Adrenal gland (tissue), 12 donors: ENCODE data around the gene STAT5B. TPM values are rescaled to one million over a fixed set of nuclear protein-coding genes. Genes with fewer than 3 reads are reported as not detected.

Source experiments
- DNase-seq, 7 donors: peaks; one replicate each; pipeline ENCODE4 v3.0.0-alpha.2; 2019 to 2020
- H3K27ac ChIP-seq, 5 donors: fragments of 200-600 bp; sonication (generic) in 4 of 5; 1 replicate in 3 of 5; 2 replicates in 2 of 5; pipeline versions ENCODE4 v1.5.1 to v1.8.0; 2016 to 2020; ENCODE audit warnings: mild to moderate bottlenecking in 1 of 5
- H3K27me3 ChIP-seq: fragments of 200-600 bp; 2 replicates; pipeline ENCODE4 v1.8.0; 2021
- H3K36me3 ChIP-seq, 2 donors: fragments of 200-600 bp; replicated peaks in 1 of 2; 1 replicate in 1 of 2; 2 replicates in 1 of 2; pipeline versions ENCODE4 v1.5.1 to v1.8.0; 2018 to 2022
- H3K4me1 ChIP-seq, 2 donors: fragments of 200-600 bp; replicated peaks in 1 of 2; 1 replicate in 1 of 2; 2 replicates in 1 of 2; pipeline versions ENCODE4 v1.5.1 to v1.8.0; 2018 to 2021
- H3K4me3 ChIP-seq, 4 donors: fragments of 200-600 bp; sonication (generic) in 3 of 4; one replicate each; pipeline ENCODE4 v1.5.1; 2016 to 2018
- H3K9me3 ChIP-seq, 3 donors: fragments of 200-600 bp; sonication (generic) in 1 of 3; replicated peaks in 1 of 3; 1 replicate in 2 of 3; 2 replicates in 1 of 3; pipeline versions ENCODE4 v1.5.1 to v1.8.0; 2016 to 2021
- CTCF ChIP-seq, 6 experiments: fragments of 450-650 bp in 4 of 6; fragments of 200-600 bp in 2 of 6; sonication (generic) in 1 of 6; IDR thresholded peaks; 1 replicate in 5 of 6; 2 replicates in 1 of 6; pipeline versions ENCODE4 v1.5.1 to v1.8.0; 2016 to 2021; ENCODE audit warnings: antibody characterized with exemption in 6 of 6, mild to moderate bottlenecking in 2 of 6, moderate library complexity in 1 of 6
- POLR2A ChIP-seq, 2 donors: fragments of 450-650 bp; IDR thresholded peaks; one replicate each; pipeline ENCODE4 v1.6.1; 2017; ENCODE audit warnings: antibody characterized with exemption in 2 of 2, mild to moderate bottlenecking in 2 of 2, moderate library complexity in 1 of 2
- WGBS, 4 donors: extraction: QIAGEN DNeasy Blood & Tissue Kit in 2 of 4; methylation state at CpG; one replicate each; pipeline versions ENCODE4 v1.1.5 to v1.1.7; 2013 to 2017; 5-methylcytosine and 5-hydroxymethylcytosine counted together
- intact Hi-C, 2 donors: fragments of 100-400 bp; cut with DNase I; formaldehyde crosslinking; loops; one replicate each; pipeline versions ENCODE4 v1.14.1 to v1.15.0; 2022 to 2023
- polyA plus RNA-seq, 3 donors: library from polyadenylated mRNA; stranded (reverse); fragments of 200-250 nt in 2 of 3; fragments of 350-450 nt in 1 of 3; fragmentation: Illumina TruSeq in 1 of 3; extraction: RNeasy Lipid Tissue Mini Kit (QIAGEN cat#74804) in 1 of 3; gene quantifications; one replicate each; pipeline ENCODE4 v1.2.3, GENCODE V29; 2013 to 2014
- total RNA-seq, 9 donors: library from RNA; depleted of rRNA in 4 of 9; stranded (reverse); fragments of >200 nt in 4 of 9; fragments of 120-200 nt in 1 of 9; fragmentation: NEBNext Ultra II Directional in 1 of 9; extraction: Animal tissue kit (Norgen Biotek cat#: 25700) in 1 of 9; gene quantifications; one replicate each; pipeline versions ENCODE4 v1.1.0 to v1.2.4, GENCODE V29; 2013 to 2023
- donor health status: healthy with polysubstance abuse.
- donor health status: Bipolar disorder and iron deficiency.
- donor health status: DM: yes; HTN: yes; CAD: no.
- donor health status: DM: no; HTN: no; CAD: no.
- donor health status: DM: no; HTN: no; CAD: no.
- donor health status: DM: yes; HTN: yes; CAD: no.

STAT5B gene
- total and polyA plus RNA-seq, 12 donors, result 30.3 to 128 (median 101) TPM

GRCh38 chr17:42275527-42276358 lies 448 bp downstream of the STAT5B start:
- 0 to 1% (median 0%) methylated on average over 21 to 81 of the region's 82 CpGs for WGBS, 4 donors
- intact Hi-C loops, result no loop called here
- H3K27me3 ChIP-seq, result no peaks in the 10 kb centered on the region
- peak overlapping the region; percentile 17 to 96 (median 91) for H3K27ac ChIP-seq
- no peaks in the 10 kb centered on the region for H3K9me3 ChIP-seq
- peaks cover 16 to 53% of the 10 kb centered on the region in 2 donors for H3K4me1 ChIP-seq
- no peaks in the 10 kb centered on the region for H3K36me3 ChIP-seq
- TF ChIP-seq POLR2A (IDR thresholded peaks at IDR 0.05) (peak; percentile 72 to 81), CTCF (IDR thresholded peaks at IDR 0.05) (no peak)
- peak overlapping the region in 3 of 4 donors; percentile 60 to 96 (median 66) for H3K4me3 ChIP-seq
- DNase-seq, result peak in 4 of 7 donors; percentile 24 to 66 (median 29)

- intact Hi-C loops, result no loop called here
Observed at GRCh38 chr17:42274812-42275526, 1.2 kb downstream of the STAT5B start.

GRCh38 chr17:42274253-42274542 lies 2.0 kb downstream of the STAT5B start:
- Histone ChIP-seq H3K4me1 (peaks cover 25 to 66% of the 10 kb centered on the region in 2 donors), H3K36me3 (no peaks in the 10 kb centered on the region), H3K27ac (peak overlapping the region in 2 of 5 donors; percentile 16 to 96), H3K4me3 (peak overlapping the region in 1 of 4 donors; percentile 96), H3K27me3 (no peaks in the 10 kb centered on the region), H3K9me3 (no peaks in the 10 kb centered on the region)
- intact Hi-C loops, result no loop called here
- no peak for DNase-seq
- no peak for TF ChIP-seq CTCF (IDR thresholded peaks at IDR 0.05)
- no peak for TF ChIP-seq POLR2A (IDR thresholded peaks at IDR 0.05)
- WGBS, 4 donors, result 86 to 91% (median 89%) methylated on average over 3 of the region's 3 CpGs

More at GRCh38 chr17:42274812-42275526, 1.2 kb downstream of the STAT5B start:
- no peaks in the 10 kb centered on the region for H3K27me3 ChIP-seq
- TF ChIP-seq POLR2A (IDR thresholded peaks at IDR 0.05) (no peak), CTCF (IDR thresholded peaks at IDR 0.05) (no peak)
- H3K4me1 ChIP-seq, result peaks cover 24 to 61% of the 10 kb centered on the region in 2 donors
- no peaks in the 10 kb centered on the region for H3K9me3 ChIP-seq
- H3K36me3 ChIP-seq, result no peaks in the 10 kb centered on the region
- peak overlapping the region; percentile 17 to 96 (median 91) for H3K27ac ChIP-seq
- peak in 2 of 7 donors; percentile 16 to 39 for DNase-seq
- 15 to 23% (median 18%) methylated on average over 13 of the region's 13 CpGs for WGBS, 4 donors
- peak overlapping the region in 3 of 4 donors; percentile 60 to 96 (median 66) for H3K4me3 ChIP-seq

GRCh38 chr17:42273474-42274252 lies 2.5 kb downstream of the STAT5B start:
- DNase-seq, result no peak
- 64 to 73% (median 68%) methylated on average over 7 of the region's 7 CpGs for WGBS, 4 donors
- TF ChIP-seq CTCF (IDR thresholded peaks at IDR 0.05) (no peak), POLR2A (IDR thresholded peaks at IDR 0.05) (no peak)
- H3K27ac ChIP-seq, result peak overlapping the region in 2 of 5 donors; percentile 16 to 53
- peaks cover 25 to 66% of the 10 kb centered on the region in 2 donors for H3K4me1 ChIP-seq
- intact Hi-C loops, result no loop called here
- H3K36me3 ChIP-seq, result no peaks in the 10 kb centered on the region
- H3K27me3 ChIP-seq, result no peaks in the 10 kb centered on the region
- no peaks in the 10 kb centered on the region for H3K9me3 ChIP-seq
- H3K4me3 ChIP-seq, result no peak overlapping the region
